ENCODE measurements around the gene PRG2. TPM values are rescaled to one million over a fixed set of nuclear protein-coding genes. Genes with fewer than 3 reads are reported as not detected.
"Not testable (repeated sequence)": the region's sequence is repeated elsewhere in the genome, so short reads cannot be mapped to it uniquely, and the experiment has no call there.

Gene PRG2
- total RNA-seq, 4 donors from 2014 or later: 1.0 TPM; not detected in 3

DNA sequence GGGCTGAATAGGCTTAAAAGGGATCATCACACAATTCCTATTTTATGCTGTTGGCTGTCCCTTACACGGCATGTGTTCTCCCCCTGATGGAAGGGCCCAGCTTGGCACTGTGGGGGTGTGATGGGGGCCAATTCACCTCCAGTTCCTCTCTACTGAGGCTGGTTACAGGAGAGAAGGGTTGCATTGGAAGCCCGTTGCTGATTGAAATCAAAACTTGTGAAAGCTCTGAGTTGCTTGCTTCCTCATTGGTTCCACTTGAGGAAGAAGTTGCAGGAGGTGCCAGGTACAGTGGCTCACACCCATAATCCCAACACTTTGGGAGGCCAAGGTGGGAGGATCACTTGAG is 13.3 kb upstream of the PRG2 start:
- TF ChIP-seq, protein P1, sequence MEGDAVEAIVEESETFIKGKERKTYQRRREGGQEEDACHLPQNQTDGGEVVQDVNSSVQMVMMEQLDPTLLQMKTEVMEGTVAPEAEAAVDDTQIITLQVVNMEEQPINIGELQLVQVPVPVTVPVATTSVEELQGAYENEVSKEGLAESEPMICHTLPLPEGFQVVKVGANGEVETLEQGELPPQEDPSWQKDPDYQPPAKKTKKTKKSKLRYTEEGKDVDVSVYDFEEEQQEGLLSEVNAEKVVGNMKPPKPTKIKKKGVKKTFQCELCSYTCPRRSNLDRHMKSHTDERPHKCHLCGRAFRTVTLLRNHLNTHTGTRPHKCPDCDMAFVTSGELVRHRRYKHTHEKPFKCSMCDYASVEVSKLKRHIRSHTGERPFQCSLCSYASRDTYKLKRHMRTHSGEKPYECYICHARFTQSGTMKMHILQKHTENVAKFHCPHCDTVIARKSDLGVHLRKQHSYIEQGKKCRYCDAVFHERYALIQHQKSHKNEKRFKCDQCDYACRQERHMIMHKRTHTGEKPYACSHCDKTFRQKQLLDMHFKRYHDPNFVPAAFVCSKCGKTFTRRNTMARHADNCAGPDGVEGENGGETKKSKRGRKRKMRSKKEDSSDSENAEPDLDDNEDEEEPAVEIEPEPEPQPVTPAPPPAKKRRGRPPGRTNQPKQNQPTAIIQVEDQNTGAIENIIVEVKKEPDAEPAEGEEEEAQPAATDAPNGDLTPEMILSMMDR (IDR thresholded peaks at IDR 0.05): no peak
- DNase-seq (ENCODE audit: low spot score) (no peak), ATAC-seq (ENCODE audit: low FRiP score) (no peak)

GRCh38 chr11:57403003-57403801 is 12.8 kb upstream of the PRG2 start:
- DNase-seq (ENCODE audit: low spot score): not testable (repeated sequence)

GRCh38 chr11:57402188-57403002 is 11.9 kb upstream of the PRG2 start:
- TF ChIP-seq, protein P1 (IDR thresholded peaks at IDR 0.05): no peak
- DNase-seq (ENCODE audit: low spot score): no peak
- no peak for ATAC-seq (ENCODE audit: low FRiP score)

More at GRCh38 chr11:57403003-57403801, 12.8 kb upstream of the PRG2 start:
- ATAC-seq (ENCODE audit: low FRiP score): not testable (repeated sequence)

DNA sequence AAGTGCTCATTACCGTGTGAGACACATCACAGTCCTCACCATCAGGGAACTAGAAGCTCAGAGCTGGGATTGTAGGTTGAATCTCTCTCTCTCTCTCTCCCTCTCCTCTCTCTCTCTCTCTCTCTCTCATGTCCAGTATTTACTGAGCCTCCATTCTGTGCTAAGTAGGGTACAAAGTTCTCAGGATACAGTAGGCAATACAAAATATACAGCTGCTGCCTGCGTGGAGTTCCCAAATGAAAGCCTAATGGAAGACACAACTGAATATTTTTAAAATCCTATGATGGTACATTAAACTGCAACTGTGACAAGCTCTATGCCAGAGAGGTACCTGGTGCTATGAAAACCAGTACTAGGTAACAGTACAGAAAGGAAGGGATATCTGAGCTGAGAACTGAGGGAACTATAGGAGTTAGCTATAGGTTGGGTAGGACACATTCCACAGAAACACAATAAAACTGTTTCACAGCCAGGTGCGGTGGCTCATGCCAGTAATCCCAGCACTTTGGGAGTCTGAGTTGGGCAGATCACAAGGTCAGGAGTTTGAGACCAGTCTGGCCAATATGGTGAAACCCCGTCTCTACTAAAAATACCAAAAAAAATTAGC is 9.6 kb upstream of the PRG2 start:
- no peak for DNase-seq (ENCODE audit: low spot score)
- TF ChIP-seq, protein P1 (IDR thresholded peaks at IDR 0.05): no peak
- ATAC-seq (ENCODE audit: low FRiP score): no peak

- TF ChIP-seq, protein P1 (IDR thresholded peaks at IDR 0.05): no peak
- DNase-seq (ENCODE audit: low spot score) (no peak), ATAC-seq (ENCODE audit: low FRiP score) (no peak)
These were observed 8.8 kb upstream of the PRG2 start for GRCh38 chr11:57399221-57399620.

DNA sequence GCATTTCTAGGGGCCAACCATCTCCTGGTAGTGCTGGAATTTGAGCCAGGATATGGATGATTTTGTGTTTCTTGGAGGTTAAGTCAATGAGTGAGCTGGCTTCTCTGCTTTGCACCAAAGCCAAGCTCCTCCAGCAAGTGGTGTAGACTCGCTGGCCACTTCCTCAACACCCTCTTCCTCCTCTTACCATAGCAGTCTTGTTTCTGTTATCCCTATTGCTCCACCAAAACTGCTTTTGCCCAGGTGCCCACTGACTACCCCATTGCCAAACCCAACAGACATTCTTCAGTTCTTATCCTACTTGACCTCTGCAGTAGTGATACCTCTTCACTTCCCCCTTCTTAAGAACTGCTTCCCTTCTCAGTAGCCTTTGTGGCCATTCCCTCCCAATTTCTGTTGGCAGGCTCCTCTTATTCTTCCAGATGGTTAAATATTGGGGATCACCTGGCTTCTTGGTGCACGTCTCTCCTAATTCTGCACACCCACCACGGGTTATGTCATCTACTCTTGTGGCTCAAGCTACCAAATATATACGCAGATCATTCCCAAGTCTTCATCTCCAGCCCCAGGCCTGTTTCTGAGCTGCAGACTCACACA is 7.0 kb upstream of the PRG2 start:
- no peak for DNase-seq (ENCODE audit: low spot score)
- ATAC-seq (ENCODE audit: low FRiP score): no peak
- TF ChIP-seq, protein P1 (IDR thresholded peaks at IDR 0.05): no peak

GRCh38 chr11:57396744-57397143 is 6.3 kb upstream of the PRG2 start:
- ATAC-seq (ENCODE audit: low FRiP score) (no peak), DNase-seq (ENCODE audit: low spot score) (no peak)
- TF ChIP-seq, protein P1 (IDR thresholded peaks at IDR 0.05): no peak

Measured in omental fat pad (tissue), 4 donors.